ENCODE measurements around the gene ELK1.

Gene ELK1

GRCh38 chrX:47661539-47661938, 11.2 kb upstream of the ELK1 start:
- no peak overlapping the region for H3K9ac ChIP-seq (ENCODE audit: low read length)
- no peak overlapping the region for H3K27ac ChIP-seq (ENCODE audit: low read depth, low read length, poor library complexity, severe bottlenecking)
- no peaks in the 10 kb centered on the region for H4K20me1 ChIP-seq (ENCODE audit: insufficient read depth, low read length)
- TF ChIP-seq CTCF (IDR thresholded peaks at IDR 0.05; ENCODE audit: low read length) (no peak), EZH2 (IDR thresholded peaks at IDR 0.05; ENCODE audit: borderline replicate concordance, low read length) (no peak)
- H3K9me3 ChIP-seq (ENCODE audit: low read length), result no peaks in the 10 kb centered on the region
- H3K4me1 ChIP-seq (ENCODE audit: insufficient read depth, low read length, severe bottlenecking), result peaks cover 12% of the 10 kb centered on the region
- no peak overlapping the region for H3K4me2 ChIP-seq (ENCODE audit: low read length)
- H3F3A ChIP-seq (ENCODE audit: insufficient read depth, low read length), result no peaks in the 10 kb centered on the region
- no peaks in the 10 kb centered on the region for H3K79me2 ChIP-seq (ENCODE audit: insufficient read depth, low read length)
- H3K4me3 ChIP-seq (ENCODE audit: low read depth, low read length, poor library complexity, severe bottlenecking), result no peak overlapping the region
- no peaks in the 10 kb centered on the region for H3K27me3 ChIP-seq (ENCODE audit: insufficient read depth, low read length)
- no peaks in the 10 kb centered on the region for H3K9me2 ChIP-seq (ENCODE audit: low read depth, low read length)
- peaks cover 13% of the 10 kb centered on the region for H3K36me3 ChIP-seq (ENCODE audit: insufficient read depth, low read length)
- no peak overlapping the region for H2AFZ ChIP-seq (ENCODE audit: low read length)

GRCh38 chrX:47659421-47659726, 9.0 kb upstream of the ELK1 start:
- Histone ChIP-seq H4K20me1 (ENCODE audit: insufficient read depth, low read length) (no peaks in the 10 kb centered on the region), H3K9me3 (ENCODE audit: low read length) (no peaks in the 10 kb centered on the region), H3F3A (ENCODE audit: insufficient read depth, low read length) (no peaks in the 10 kb centered on the region), H2AFZ (ENCODE audit: low read length) (peak overlapping the region; percentile 87; the same call in 1 of the 2 replicates), H3K36me3 (ENCODE audit: insufficient read depth, low read length) (peaks cover 25% of the 10 kb centered on the region), H3K9ac (ENCODE audit: low read length) (no peak overlapping the region), H3K4me2 (ENCODE audit: low read length) (peak overlapping the region; percentile 80), H3K9me2 (ENCODE audit: low read depth, low read length) (no peaks in the 10 kb centered on the region), H3K27me3 (ENCODE audit: insufficient read depth, low read length) (no peaks in the 10 kb centered on the region), H3K4me1 (ENCODE audit: insufficient read depth, low read length, severe bottlenecking) (peaks cover 12% of the 10 kb centered on the region), H3K27ac (ENCODE audit: low read depth, low read length, poor library complexity, severe bottlenecking) (peak overlapping the region; percentile 92), H3K4me3 (ENCODE audit: low read depth, low read length, poor library complexity, severe bottlenecking) (peak overlapping the region; percentile 76), H3K79me2 (ENCODE audit: insufficient read depth, low read length) (no peaks in the 10 kb centered on the region)
- TF ChIP-seq EZH2 (IDR thresholded peaks at IDR 0.05; ENCODE audit: borderline replicate concordance, low read length), result no peak
- no peak for TF ChIP-seq CTCF (IDR thresholded peaks at IDR 0.05; ENCODE audit: low read length)

GRCh38 chrX:47658684-47659420, 8.5 kb upstream of the ELK1 start, which contains the start of gene UXT:
Gene UXT, minus strand, starts transcription at chrX:47659180. Its CDS starts 253 bp downstream, at chrX:47658927.
- Histone ChIP-seq H3K9me3 (ENCODE audit: low read length) (no peaks in the 10 kb centered on the region), H3F3A (ENCODE audit: insufficient read depth, low read length) (no peaks in the 10 kb centered on the region), H3K9ac (ENCODE audit: low read length) (peak within 1 kb of the TSS; percentile 84), H3K4me3 (ENCODE audit: low read depth, low read length, poor library complexity, severe bottlenecking) (peak within 1 kb of the TSS; percentile 76), H3K27ac (ENCODE audit: low read depth, low read length, poor library complexity, severe bottlenecking) (peak within 1 kb of the TSS; percentile 92), H3K9me2 (ENCODE audit: low read depth, low read length) (no peaks in the 10 kb centered on the region), H2AFZ (ENCODE audit: low read length) (peak within 1 kb of the TSS; percentile 87; the same call in 1 of the 2 replicates), H3K4me1 (ENCODE audit: insufficient read depth, low read length, severe bottlenecking) (peaks cover 12% of the 10 kb centered on the region), H3K27me3 (ENCODE audit: insufficient read depth, low read length) (no peaks in the 10 kb centered on the region), H4K20me1 (ENCODE audit: insufficient read depth, low read length) (no peaks in the 10 kb centered on the region), H3K36me3 (ENCODE audit: insufficient read depth, low read length) (peaks cover 27% of the 10 kb centered on the region), H3K79me2 (ENCODE audit: insufficient read depth, low read length) (no peaks in the 10 kb centered on the region), H3K4me2 (ENCODE audit: low read length) (peak within 1 kb of the TSS; percentile 80)
- TF ChIP-seq EZH2 (IDR thresholded peaks at IDR 0.05; ENCODE audit: borderline replicate concordance, low read length) (no peak), CTCF (IDR thresholded peaks at IDR 0.05; ENCODE audit: low read length) (no peak)

All from OCI-LY1 (cell line).